K562 (cell line): Measurements from ENCODE around the gene TMEM60. TPM values are rescaled to one million over a fixed set of nuclear protein-coding genes. Genes with fewer than 3 reads are reported as not detected.
A peak's percentile ranks its signal among the peaks of the same experiment; 100 is the strongest.

Experiments used
- ARID4B ChIP-seq: sonication (generic); formaldehyde crosslinking; IDR thresholded peaks from 2 replicates; pipeline ENCODE4 v1.8.0; 2022; ENCODE audit warnings: mild to moderate bottlenecking, missing genetic modification reagents
- CHD2 ChIP-seq: IDR thresholded peaks from 2 replicates; pipeline ENCODE4 v1.6.1; 2011; ENCODE audit warnings: low read depth, low read length
- EP300 ChIP-seq: IDR thresholded peaks from 2 replicates; pipeline ENCODE4 v1.6.1; 2012; ENCODE audit warnings: low read length, improper control_type of control experiment
- NFRKB ChIP-seq: fragments of 450-650 bp; IDR thresholded peaks from 2 replicates; pipeline ENCODE4 v1.6.1; 2016; ENCODE audit warnings: low read depth
- NR1H2 ChIP-seq: sonication (generic); formaldehyde crosslinking; IDR thresholded peaks from 2 replicates; pipeline ENCODE4 v1.4.0; 2020; ENCODE audit warnings: mild to moderate bottlenecking, missing genetic modification reagents
- PCBP1 ChIP-seq: fragments of 200-400 bp; formaldehyde crosslinking; IDR thresholded peaks from 2 replicates; pipeline ENCODE4 v1.6.1; 2018; ENCODE audit warnings: mild to moderate bottlenecking, low read depth, low read length; ENCODE audit not compliant: poor library complexity, severe bottlenecking
- POLR3G ChIP-seq: IDR thresholded peaks from 2 replicates; pipeline ENCODE4 v1.6.1; 2011; ENCODE audit not compliant: insufficient read length, insufficient replicate concordance; ENCODE audit errors: extremely low read depth
- TEAD4 ChIP-seq, 2 experiments: sonication (generic) in 1 of 2; formaldehyde crosslinking in 1 of 2; IDR thresholded peaks; 2 replicates each; pipeline versions ENCODE4 v1.6.1 to v1.8.0; 2012 to 2022; ENCODE audit warnings: borderline replicate concordance in 1 of 2, inconsistent platforms in 1 of 2, low read length in 1 of 2, mild to moderate bottlenecking in 1 of 2, missing genetic modification reagents in 1 of 2
- ZNF512 ChIP-seq: IDR thresholded peaks from 2 replicates; pipeline ENCODE4 v1.6.1; 2016; ENCODE audit warnings: missing genetic modification characterization, missing compliant biosample characterization
- ZNF592 ChIP-seq: fragments of 450-650 bp; IDR thresholded peaks from 2 replicates; pipeline ENCODE4 v1.6.1; 2017; ENCODE audit warnings: antibody characterized with exemption, mild to moderate bottlenecking
- polyA plus RNA-seq, 8 experiments: library from polyadenylated mRNA; depleted of rRNA in 4 of 8; stranded (reverse) in 5 of 8; unstranded in 3 of 8; fragments of >200 nt; fragmentation: Nextera tagmentation in 2 of 8; fragmentation: Illumina TruSeq in 1 of 8; extraction: Ambion mirVana in 2 of 8; extraction: Trizol in 1 of 8; gene quantifications; 2 replicates each; pipeline versions ENCODE4 v1.2.1 to v1.2.3, GENCODE V29; 2011 to 2014; ENCODE audit warnings: inconsistent platforms in 1 of 8, missing spikeins in 1 of 8
- total RNA-seq, 7 experiments: library from RNA; depleted of rRNA in 6 of 7; stranded (reverse); fragments of >200 nt in 6 of 7; fragmentation: Illumina TruSeq in 2 of 7; extraction: Trizol in 2 of 7; gene quantifications; 2 replicates each; pipeline versions ENCODE4 v1.2.1 to v1.2.3, GENCODE V29; 2011 to 2021; ENCODE audit warnings: low replicate concordance in 1 of 7
- TF ChIP-seq, protein P1 (sequence below): fragments of 250-450 bp; sonication (Bioruptor Pico); IDR thresholded peaks from 2 replicates; pipeline ENCODE4 v1.5.0; 2020; ENCODE audit warnings: mild to moderate bottlenecking
- TF ChIP-seq, protein P2 (sequence below): sonication (generic); formaldehyde crosslinking; IDR thresholded peaks from 2 replicates; pipeline ENCODE4 v1.8.0; 2022; ENCODE audit warnings: mild to moderate bottlenecking, missing genetic modification reagents, borderline replicate concordance

The TMEM60 gene
- total and polyA plus RNA-seq, 9 of the 15 experiments (the other 6 are each of a cell fraction or from before 2014, with no cell fraction given) = 12.5 to 140 (median 38.4) TPM

DNA sequence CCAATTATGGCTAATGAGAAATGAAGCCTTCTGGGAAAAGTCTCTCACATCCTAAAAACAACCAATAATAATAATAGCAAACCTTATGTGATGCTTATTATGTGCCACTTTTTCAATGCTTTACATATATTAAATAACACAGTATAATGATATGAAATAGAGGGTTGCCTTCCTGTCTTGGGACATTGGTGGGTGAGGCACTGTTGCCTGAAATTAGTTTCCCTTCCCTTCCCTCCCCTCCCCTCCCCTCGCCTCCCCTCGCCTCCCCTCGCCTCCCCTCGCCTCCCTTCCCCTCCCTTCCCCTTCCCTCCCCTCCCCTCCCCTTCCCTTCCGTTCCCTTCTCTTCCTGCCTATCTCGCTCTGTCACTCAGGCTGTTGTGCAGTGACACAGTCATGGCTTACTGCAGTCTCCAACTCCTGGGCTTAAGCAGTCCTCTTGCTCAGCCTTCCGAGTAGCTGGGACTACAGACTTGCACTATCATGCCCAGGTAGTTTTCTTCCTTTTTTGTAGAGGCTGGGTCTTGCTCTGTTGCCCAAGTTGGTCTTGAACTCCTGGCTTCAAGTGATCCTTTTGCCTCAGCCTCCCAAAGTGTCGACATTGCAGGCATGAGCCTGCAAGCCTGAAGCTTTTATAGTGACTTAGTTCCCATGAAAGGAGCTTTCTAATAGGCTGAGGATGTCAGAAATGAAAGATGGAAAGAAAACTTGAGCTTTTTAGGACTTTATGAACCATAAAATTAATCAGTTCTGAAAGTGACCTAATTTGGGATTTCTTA lies 48.3 kb upstream of the TMEM60 start (continued):
- no peak for TF ChIP-seq ARID4B (CRISPR knock-in tag)
- TF ChIP-seq TEAD4 (IDR thresholded peaks at IDR 0.05; ENCODE audit: low read length) = no peak; the same call in 1 of the 2 replicates
- TF ChIP-seq TEAD4 (CRISPR knock-in tag; IDR thresholded peaks at IDR 0.05; ENCODE audit: borderline replicate concordance) = no peak
- no peak for TF ChIP-seq ZNF512 (tag)
- TF ChIP-seq, protein P1, sequence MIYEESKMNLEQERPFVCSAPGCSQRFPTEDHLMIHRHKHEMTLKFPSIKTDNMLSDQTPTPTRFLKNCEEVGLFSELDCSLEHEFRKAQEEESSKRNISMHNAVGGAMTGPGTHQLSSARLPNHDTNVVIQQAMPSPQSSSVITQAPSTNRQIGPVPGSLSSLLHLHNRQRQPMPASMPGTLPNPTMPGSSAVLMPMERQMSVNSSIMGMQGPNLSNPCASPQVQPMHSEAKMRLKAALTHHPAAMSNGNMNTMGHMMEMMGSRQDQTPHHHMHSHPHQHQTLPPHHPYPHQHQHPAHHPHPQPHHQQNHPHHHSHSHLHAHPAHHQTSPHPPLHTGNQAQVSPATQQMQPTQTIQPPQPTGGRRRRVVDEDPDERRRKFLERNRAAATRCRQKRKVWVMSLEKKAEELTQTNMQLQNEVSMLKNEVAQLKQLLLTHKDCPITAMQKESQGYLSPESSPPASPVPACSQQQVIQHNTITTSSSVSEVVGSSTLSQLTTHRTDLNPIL (CRISPR knock-in tag) = no peak
- TF ChIP-seq POLR3G = no peak
- no peak for TF ChIP-seq CHD2
- 0 out of 2 replicates have a peak, but pooled peaks have one; percentile 14 for TF ChIP-seq ZNF592
- TF ChIP-seq NFRKB = no peak
- no peak for TF ChIP-seq NR1H2 (CRISPR knock-in tag)
- TF ChIP-seq, protein P2, sequence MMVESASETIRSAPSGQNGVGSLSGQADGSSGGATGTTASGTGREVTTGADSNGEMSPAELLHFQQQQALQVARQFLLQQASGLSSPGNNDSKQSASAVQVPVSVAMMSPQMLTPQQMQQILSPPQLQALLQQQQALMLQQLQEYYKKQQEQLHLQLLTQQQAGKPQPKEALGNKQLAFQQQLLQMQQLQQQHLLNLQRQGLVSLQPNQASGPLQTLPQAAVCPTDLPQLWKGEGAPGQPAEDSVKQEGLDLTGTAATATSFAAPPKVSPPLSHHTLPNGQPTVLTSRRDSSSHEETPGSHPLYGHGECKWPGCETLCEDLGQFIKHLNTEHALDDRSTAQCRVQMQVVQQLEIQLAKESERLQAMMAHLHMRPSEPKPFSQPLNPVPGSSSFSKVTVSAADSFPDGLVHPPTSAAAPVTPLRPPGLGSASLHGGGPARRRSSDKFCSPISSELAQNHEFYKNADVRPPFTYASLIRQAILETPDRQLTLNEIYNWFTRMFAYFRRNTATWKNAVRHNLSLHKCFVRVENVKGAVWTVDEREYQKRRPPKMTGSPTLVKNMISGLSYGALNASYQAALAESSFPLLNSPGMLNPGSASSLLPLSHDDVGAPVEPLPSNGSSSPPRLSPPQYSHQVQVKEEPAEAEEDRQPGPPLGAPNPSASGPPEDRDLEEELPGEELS (CRISPR knock-in tag) = no peak
- no peak for TF ChIP-seq EP300
- TF ChIP-seq PCBP1 = peak; percentile 56
